Lower leg skin (tissue), 4 donors: Measurements from ENCODE around the gene ATXN2L. TPM values are rescaled to one million over a fixed set of nuclear protein-coding genes. Genes with fewer than 3 reads are reported as not detected.

Experiments used
- DNase-seq, 2 donors: peaks; one replicate each; pipeline ENCODE4 v3.0.0-alpha.2; 2019; ENCODE audit warnings: low spot score in 2 of 2
- H3K4me3 ChIP-seq: fragments of 200-600 bp; sonication (generic); 2 replicates; pipeline ENCODE4 v1.5.1; 2017; ENCODE audit warnings: mild to moderate bottlenecking, low read depth; ENCODE audit not compliant: poor library complexity, severe bottlenecking
- CTCF ChIP-seq, 3 donors: fragments of 450-650 bp; IDR thresholded peaks; one replicate each; pipeline ENCODE4 v1.5.1; 2016; ENCODE audit warnings: antibody characterized with exemption in 3 of 3, mild to moderate bottlenecking in 3 of 3, moderate library complexity in 2 of 3
- POLR2A ChIP-seq, 2 donors: fragments of 450-650 bp; IDR thresholded peaks; one replicate each; pipeline ENCODE4 v1.6.1; 2016 to 2017; ENCODE audit warnings: antibody characterized with exemption in 2 of 2, mild to moderate bottlenecking in 1 of 2, moderate library complexity in 1 of 2
- WGBS, 2 donors: methylation state at CpG; one replicate each; pipeline ENCODE4 v1.1.5; 2018; 5-methylcytosine and 5-hydroxymethylcytosine counted together
- intact Hi-C: fragments of 100-400 bp; cut with DNase I; formaldehyde crosslinking; loops from one replicate; pipeline ENCODE4 v1.15.0; 2023; ENCODE audit warnings: low total_unique reads
- total RNA-seq, 4 donors: library from RNA; depleted of rRNA; stranded (reverse); fragments of >200 nt; gene quantifications; one replicate each; pipeline ENCODE4 v1.1.0, GENCODE V29; 2016

ATXN2L gene
- total RNA-seq, 4 donors from 2014 or later: 54.8 to 152 (median 66.5) TPM

- no peak for TF ChIP-seq CTCF (IDR thresholded peaks at IDR 0.05)
- no peak for TF ChIP-seq POLR2A (IDR thresholded peaks at IDR 0.05)
- WGBS, 2 donors: 27 to 30% methylated on average over 13 of the region's 13 CpGs
- H3K4me3 ChIP-seq: peak overlapping the region; percentile 27
- intact Hi-C loops: no loop called here
- no peak for DNase-seq
These were observed 802 bp upstream of the ATXN2L start for GRCh38 chr16:28821874-28822519.

- intact Hi-C loops: no loop called here
- TF ChIP-seq POLR2A (IDR thresholded peaks at IDR 0.05) (no peak), CTCF (IDR thresholded peaks at IDR 0.05) (no peak)
- peak in 1 of 2 donors; percentile 88 for DNase-seq
- WGBS, 2 donors: 0 to 1% methylated on average over 20 to 40 of the region's 62 CpGs
- H3K4me3 ChIP-seq: peak overlapping the region; percentile 100
These were observed 583 bp downstream of the ATXN2L start for GRCh38 chr16:28823291-28823872.

GRCh38 chr16:28823873-28824716, 1.3 kb downstream of the ATXN2L start:
- 0 to 1% methylated on average over 48 to 50 of the region's 60 CpGs for WGBS, 2 donors
- no peak for TF ChIP-seq POLR2A (IDR thresholded peaks at IDR 0.05)
- TF ChIP-seq CTCF (IDR thresholded peaks at IDR 0.05): peak in 1 of 3 donors; percentile 8
- peak; percentile 94 to 99 for DNase-seq
- H3K4me3 ChIP-seq: peak overlapping the region; percentile 100
- intact Hi-C loops: no loop called here

- intact Hi-C loops: no loop called here
- TF ChIP-seq POLR2A (IDR thresholded peaks at IDR 0.05) (no peak), CTCF (IDR thresholded peaks at IDR 0.05) (no peak)
- peak overlapping the region; percentile 100 for H3K4me3 ChIP-seq
- DNase-seq: no peak
- 22 to 27% methylated on average over 5 of the region's 5 CpGs for WGBS, 2 donors
These were observed 1.8 kb downstream of the ATXN2L start for GRCh38 chr16:28824717-28824973.

- 61 to 74% methylated on average over 6 of the region's 6 CpGs for WGBS, 2 donors
- intact Hi-C loops: no loop called here
- no peak for TF ChIP-seq POLR2A (IDR thresholded peaks at IDR 0.05)
- TF ChIP-seq CTCF (IDR thresholded peaks at IDR 0.05): no peak
- DNase-seq: no peak
- H3K4me3 ChIP-seq: no peak overlapping the region
These were observed 3.3 kb downstream of the ATXN2L start for GRCh38 chr16:28826141-28826540.
